HG02759 (cell line): ENCODE data around the gene AFF2.
A peak's percentile ranks its signal among the peaks of the same experiment; 100 is the strongest.

Source experiments
- ATAC-seq: cut with Tn5 transposase; IDR thresholded peaks from one replicate; pipeline ENCODE4 v1.9.1; 2021; ENCODE audit warnings: mild to moderate bottlenecking, moderate library complexity; ENCODE audit not compliant: unreplicated experiment

AFF2 gene

GRCh38 chrX:148580016-148580415 lies 79.6 kb downstream of the AFF2 start:
- no peak for ATAC-seq

- no peak for ATAC-seq
These were observed 81.9 kb downstream of the AFF2 start for GRCh38 chrX:148582353-148582752.

DNA sequence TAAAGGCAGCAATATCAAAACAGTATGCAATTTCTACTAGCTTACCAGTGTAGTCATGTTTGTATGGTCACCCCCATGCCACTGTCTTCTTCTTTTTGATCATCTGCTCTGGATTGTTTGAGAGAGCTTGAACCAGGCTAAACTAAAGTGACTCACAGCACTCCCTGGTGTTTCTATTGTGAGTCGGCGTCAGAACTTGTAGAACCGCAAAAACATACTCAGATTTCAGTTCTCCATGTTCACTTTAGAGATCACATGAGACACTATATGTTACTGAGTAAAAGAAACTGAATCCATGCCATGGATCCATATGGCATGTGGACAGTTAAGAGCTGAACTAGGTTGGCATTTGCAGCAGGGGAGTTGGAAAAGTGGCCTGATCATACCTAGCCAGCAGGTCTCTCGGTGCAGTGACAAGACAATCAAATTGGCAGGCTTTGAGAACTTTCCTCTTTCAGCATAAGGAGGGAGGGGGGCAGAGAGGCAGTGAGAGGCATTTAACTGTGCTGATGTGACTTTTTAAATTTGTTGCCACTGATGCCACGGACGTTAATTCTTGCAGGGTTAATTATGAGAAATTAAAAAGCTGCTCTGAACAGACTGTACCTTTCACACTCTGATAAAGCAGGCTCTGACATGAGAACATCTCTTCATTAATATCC lies 88.4 kb downstream of the AFF2 start:
- no peak for ATAC-seq

DNA sequence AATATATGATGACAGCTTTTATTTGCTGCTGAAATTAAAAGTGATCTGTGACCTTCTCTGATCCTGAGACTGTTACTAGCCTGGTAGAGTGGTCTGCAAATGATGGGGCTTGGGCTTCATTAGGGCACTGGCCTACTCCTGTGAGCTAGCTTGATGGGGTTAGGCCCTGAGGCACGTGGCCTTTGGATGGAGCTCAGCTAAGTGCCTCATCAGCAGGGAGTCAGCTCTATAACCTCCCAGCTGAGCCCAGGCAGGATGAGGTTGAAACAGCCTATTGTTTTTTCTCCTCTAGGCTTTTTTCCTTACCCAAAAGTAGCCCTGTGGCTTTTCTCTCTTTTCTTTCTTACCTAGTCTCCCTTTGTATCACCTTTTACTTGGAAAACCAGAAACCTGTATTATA lies 92.2 kb downstream of the AFF2 start:
- ATAC-seq, result no peak

- no peak for ATAC-seq
These were observed 92.7 kb downstream of the AFF2 start for GRCh38 chrX:148593146-148593545.

DNA sequence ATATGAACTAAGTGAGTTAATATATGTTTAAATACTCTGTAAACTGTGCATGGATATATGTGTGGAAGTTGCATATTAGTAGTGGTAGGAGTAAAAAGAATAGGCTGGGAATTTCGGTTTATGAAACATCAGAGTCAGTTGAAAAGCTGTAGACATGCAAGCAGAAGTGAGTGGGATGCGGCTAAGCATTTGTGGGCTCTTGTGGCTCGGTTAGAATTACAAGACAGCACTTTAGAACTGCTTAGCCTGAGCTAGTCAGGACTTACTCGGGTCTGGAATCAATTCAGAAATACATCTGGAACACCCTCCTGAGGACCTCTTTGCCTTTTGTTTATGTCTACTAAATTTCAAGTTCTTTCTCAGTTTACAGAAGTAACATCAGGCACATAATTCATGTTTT lies 93.6 kb downstream of the AFF2 start:
- no peak for ATAC-seq

GRCh38 chrX:148599404-148599803 lies 99.0 kb downstream of the AFF2 start:
- no peak for ATAC-seq

DNA sequence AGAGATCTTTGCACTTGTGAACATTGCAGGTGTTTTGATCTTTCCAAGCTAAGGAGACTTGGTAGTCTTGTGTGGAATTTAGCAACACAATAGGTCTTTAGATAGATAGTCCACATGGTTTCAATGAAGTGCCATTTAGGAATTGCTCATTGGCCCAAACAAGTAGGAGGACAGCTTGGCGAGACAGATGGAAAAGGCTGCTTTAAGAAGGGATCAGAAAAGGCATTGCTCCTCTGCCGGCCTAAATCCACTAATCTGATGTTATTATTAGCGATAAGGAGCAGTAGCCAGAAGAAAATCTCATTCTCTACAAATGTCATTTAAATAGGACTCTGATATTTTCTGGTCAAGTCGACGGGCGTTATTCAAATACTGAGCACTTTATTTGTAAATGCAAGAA lies 99.7 kb downstream of the AFF2 start:
- no peak for ATAC-seq

GRCh38 chrX:148600581-148600980 lies 100.2 kb downstream of the AFF2 start:
- no peak for ATAC-seq

DNA sequence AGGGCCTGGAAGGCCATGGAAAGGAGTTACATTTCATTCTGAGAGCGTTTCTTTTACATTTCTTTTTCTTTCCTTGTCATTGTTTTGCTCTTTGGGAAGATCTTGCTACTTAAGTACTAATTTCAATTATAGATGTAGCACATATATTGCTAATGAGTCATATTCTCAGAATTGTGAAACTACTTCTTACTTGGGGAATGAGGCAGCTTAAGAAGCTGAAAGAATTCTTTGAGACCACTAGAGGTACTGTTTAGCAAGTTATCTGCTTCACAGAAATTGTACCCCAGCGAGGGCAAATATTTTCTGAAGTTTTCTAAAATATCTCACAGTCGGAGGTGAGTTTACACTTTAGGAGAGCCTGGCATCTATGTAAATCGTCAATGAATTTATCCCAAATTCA lies 100.6 kb downstream of the AFF2 start:
- ATAC-seq, result no peak

DNA sequence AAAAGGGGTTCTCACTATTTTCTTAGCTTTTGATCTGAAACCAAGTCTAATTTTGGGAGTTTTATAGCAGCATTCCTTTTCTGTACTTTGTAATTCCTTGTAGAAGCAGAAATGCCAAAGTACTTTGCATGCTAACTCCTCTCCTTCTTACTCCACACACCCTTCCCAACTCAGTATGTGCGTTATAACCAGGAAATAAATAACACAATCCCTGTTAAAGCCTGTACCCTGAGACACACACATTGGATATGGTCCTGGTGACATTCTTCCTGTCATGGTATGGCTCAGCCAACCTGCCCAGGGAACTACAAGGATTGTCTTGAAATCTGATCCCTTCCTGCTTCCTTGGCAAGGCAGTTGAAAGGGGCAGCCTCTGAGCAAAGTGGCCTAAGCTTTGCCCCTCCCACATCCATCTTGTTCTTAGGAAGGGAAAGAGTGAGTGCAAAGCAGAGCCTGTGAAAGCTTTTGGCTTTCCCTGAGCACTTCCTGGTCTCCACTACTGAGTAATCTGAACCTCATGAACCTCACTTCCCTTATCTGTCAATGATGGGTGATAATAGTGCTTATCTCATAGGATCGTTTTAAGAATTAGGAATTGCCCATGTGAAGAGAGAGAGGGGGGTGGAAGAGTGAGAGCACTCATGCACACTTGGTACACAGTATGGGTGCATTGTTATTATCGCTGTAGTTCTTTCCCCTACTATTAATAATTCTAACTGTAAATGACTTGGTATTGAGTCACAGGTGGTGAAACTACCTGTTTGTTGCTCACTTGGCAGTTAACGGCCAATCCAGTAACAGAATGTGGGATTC lies 109.3 kb downstream of the AFF2 start:
- ATAC-seq, result peak; percentile 75

GRCh38 chrX:148610328-148610698 lies 109.9 kb downstream of the AFF2 start:
- peak; percentile 60 for ATAC-seq

DNA sequence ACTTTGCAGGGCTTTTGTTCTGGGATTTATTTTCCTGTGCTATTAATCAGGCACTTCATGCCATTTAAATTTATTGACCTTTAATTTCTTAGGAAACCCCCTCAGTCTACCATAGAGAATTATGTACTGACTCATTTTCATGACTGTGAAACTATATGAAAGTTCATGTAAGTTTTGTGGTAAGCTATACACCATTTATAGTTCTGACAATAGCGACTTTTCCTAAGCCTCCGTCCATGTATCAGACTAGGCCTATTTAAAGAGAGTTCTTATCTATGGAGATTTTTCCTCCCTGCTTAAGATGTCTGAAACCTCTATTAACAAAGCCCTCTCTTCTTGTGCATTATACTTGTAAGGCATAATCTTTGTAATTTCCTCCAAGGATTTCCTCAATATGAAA lies 111.6 kb downstream of the AFF2 start:
- peak; percentile 49 for ATAC-seq

- peak; percentile 14 for ATAC-seq
These were observed 112.0 kb downstream of the AFF2 start for GRCh38 chrX:148612431-148612830.

GRCh38 chrX:148613636-148614035 lies 113.2 kb downstream of the AFF2 start:
- ATAC-seq, result no peak

- ATAC-seq, result no peak
These were observed 115.1 kb downstream of the AFF2 start for GRCh38 chrX:148615491-148615890.

DNA sequence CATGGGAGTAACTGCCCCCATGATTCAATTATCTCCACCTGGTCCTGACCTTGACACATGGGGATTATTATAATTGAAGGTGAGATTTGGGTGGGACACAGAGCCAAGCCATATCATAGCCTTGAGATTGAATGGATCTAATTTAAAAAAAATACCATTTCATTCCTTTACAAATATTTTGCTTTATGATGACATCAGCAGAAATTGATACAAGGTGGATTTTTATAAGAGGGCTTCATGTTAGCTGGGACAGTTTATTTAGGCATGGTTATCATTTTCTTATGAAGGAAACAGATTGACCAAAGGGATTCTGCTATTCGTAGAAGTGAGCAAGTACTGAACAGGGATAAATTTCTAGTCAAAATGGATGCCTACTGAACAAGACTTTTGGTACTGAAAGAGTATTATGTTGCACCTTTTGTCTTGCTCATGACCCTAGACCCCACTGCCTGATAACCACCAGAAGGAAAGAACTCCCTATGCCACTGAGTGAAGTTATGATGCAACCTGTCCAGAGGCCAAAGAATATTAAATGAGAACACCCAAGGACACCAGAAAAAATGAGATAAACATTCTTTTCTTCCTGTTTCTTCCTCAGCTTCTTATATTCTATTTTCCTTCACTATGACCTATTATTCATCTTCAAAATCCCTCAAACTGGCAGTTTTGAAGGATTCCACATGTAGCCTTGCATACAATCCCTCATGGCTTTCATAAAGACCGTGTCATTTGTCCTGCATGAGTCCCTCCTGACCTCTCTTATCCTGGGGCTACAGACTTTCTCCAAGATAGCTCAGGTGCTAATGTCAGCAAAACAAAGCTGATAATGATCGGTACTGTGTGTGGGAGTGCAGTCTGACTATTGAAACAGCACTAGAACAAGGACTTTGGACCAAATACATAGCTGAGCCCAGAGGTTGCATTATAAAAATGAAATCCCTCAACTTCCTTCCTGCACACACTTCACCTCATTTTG lies 118.3 kb downstream of the AFF2 start:
- no peak for ATAC-seq

GRCh38 chrX:148620023-148620422 lies 119.6 kb downstream of the AFF2 start:
- no peak for ATAC-seq

GRCh38 chrX:148624951-148625474 lies 124.6 kb downstream of the AFF2 start:
- ATAC-seq, result no peak

DNA sequence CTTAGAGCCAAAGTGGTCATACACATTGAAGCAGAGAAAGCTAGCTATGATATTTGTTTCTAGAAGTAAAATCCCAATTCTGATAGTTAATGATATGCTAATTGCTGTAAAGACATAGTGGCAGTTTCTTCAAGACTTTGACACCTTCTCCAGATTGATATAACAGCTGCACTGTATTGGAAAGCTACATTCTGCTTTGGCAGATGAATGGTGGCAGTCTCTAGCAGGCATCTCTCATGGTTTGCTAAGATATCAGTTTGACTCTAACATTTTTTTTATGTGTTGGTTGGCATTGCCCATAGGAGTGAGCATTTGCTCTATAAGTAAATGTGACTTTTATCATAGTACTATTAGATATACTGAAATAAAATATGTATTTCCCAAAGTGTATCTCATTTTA lies 128.2 kb downstream of the AFF2 start:
- ATAC-seq, result no peak

- ATAC-seq, result no peak
These were observed 129.0 kb downstream of the AFF2 start for GRCh38 chrX:148629434-148629833.
